Measurements from ENCODE around the gene SGIP1.
A peak's percentile ranks its signal among the peaks of the same experiment; 100 is the strongest.
"Not testable (repeated sequence)": the region's sequence is repeated elsewhere in the genome, so short reads cannot be mapped to it uniquely, and the experiment has no call there.

SGIP1 gene

DNA sequence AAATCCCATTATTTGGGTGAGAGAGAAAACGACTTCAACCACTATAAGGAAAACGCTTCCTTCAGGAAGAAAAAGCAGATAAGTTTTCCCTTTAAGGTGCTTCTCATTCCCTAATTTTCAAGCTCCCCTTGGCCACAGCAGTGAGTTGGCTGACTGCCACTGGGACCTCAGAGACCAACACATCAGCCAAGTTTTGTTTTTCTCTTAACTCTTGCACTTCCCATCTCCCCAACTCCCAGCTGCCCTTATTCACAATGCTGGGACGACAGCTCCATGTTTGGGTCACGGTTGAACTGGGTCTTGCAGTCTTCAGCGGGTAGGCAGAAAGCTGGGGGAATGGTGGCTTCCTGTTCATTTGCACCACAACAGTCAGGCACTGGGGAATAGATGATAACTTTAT is 18.9 kb downstream of the SGIP1 start:
- DNase-seq: peak in 5 of 56 donors; percentile 8 to 20 (median 17)

DNA sequence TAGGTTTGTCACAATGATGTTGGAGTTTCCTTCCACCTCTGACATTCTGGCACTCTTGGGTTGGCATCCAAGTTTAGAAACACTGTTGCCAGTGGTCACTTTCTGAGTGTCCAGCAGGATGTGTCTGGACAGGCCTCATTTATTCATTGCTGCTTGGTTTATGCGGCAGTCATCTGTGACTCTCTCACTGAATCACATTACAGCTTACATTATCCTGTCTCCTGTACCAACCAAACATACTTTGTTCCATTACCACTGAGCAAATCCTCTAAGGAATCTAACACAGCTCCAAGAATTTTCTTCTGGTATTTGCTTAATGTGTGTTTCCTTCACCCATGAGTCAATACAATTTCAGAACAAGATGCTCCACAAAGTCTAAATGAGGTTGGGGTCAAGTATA is 19.9 kb downstream of the SGIP1 start:
- no peak for DNase-seq

- DNase-seq: peak in 28 of 56 donors; percentile 12 to 71 (median 32)
Observed at GRCh38 chr1:66556161-66556611, 22.2 kb downstream of the SGIP1 start.

GRCh38 chr1:66557157-66557556 is 23.2 kb downstream of the SGIP1 start:
- DNase-seq: no peak

GRCh38 chr1:66559517-66559916 is 25.6 kb downstream of the SGIP1 start:
- no peak for DNase-seq

DNA sequence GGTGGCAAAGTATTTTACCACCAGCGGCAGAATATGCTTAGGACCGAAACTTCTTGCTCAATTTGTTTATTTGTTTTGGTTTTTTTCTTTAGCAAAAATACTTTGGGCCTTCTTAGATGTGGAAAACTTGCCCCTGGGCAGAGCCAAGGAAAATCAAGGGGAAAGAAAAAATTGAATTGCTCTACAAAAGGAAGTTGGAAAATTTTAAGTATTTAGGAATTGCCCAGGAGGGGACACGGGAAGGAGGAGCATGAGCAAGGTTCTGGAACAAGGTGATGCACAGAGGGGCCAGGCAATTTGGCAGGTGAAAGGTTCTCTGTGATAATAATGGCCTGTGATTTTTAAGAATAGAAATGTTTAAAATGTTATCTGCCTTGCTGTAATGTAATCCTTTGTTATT is 28.6 kb downstream of the SGIP1 start:
- no peak for DNase-seq

GRCh38 chr1:66563094-66563800 is 29.3 kb downstream of the SGIP1 start:
- no peak for DNase-seq

DNA sequence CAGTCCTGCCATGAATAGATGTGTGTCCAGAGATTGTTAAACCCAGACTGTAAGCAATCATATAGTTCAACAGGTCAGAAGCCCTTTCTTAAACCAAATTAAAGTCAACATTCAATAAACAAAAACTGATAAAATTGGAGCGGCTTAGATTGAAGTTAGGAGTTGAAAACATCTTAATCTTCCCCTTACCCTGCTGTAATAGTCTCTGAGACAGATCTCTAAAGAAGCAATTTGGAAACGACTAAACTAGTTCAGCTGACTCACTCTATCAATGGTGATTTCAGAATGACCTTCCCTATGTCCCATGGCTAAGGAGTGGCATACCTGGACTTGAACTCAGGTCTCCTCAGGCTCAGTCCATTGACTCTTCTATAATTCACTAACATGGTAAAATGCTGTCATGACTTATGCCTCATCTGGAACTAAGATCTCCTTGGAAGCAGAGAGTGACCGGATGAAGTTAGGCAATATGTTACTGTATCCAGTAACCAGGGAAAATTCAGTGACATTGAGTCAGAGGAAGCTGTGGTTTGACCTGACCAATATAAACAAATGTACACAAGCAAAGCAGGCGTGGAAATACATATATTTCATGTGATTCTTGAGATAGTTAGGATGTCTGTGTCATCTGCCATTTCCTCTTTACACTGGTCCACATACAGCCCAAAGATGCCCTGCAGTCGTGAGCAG is 30.1 kb downstream of the SGIP1 start:
- no peak for DNase-seq

GRCh38 chr1:66570196-66570595 is 36.2 kb downstream of the SGIP1 start:
- DNase-seq: no peak

DNA sequence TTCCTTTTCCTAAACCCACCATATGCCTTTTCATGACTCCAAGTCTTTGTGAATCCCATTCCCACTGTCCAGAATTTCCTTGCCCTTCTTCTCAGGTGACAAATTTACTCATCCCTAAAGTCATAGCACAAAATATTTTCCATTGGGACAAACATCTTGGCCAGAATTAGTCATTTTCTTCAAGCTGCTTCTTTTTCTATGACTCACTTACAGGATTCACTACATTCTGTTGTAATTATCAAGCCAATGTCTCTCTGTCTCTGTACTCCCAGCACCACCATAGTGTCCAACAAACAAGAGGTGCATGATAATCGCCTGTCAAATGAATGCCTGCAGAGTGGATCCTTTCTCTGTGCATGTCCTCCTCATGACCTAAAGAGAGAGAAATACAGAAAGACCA is 37.8 kb downstream of the SGIP1 start:
- no peak for DNase-seq

DNA sequence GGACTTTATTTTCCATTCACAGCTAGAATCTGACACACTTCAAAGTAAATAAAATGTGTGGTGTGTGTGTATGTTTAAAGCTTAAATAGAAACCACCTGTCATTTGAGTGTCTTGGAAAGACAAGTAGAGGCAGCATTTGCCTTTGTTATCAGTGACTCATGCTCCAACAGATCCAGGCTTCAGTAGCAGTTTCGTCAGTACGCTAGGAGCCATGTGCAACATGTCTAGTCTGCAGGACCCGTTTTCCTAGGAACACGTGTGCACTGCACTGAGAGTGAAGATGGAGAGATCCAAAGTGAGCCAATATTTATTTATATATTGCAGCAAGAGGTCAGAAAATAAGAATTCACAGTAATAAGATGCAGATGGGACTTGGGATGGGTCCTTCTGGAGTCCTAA is 41.8 kb downstream of the SGIP1 start:
- DNase-seq: peak in 6 of 56 donors; percentile 19 to 48 (median 35)

DNA sequence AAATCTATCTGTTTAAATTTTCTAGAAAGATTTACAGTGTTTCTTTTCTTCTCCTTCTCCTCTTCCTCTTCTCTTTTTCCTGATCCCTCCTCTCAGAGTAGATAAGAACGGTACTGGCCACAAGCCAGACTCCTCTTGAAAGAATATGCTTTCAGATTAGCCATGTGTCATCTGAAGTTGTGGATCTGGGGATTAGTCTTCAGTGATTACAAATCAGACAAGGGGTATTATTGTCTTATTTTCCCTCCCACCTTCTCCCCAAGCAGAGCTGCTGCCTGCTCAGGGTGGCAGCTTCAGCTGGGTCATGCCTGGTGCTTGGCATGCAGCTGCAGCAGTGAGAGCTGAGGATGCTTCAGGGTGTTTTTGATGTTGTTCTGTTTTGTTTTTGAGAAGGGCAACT is 42.7 kb downstream of the SGIP1 start:
- DNase-seq: peak in 4 of 56 donors; percentile 7 to 22 (median 14)

DNA sequence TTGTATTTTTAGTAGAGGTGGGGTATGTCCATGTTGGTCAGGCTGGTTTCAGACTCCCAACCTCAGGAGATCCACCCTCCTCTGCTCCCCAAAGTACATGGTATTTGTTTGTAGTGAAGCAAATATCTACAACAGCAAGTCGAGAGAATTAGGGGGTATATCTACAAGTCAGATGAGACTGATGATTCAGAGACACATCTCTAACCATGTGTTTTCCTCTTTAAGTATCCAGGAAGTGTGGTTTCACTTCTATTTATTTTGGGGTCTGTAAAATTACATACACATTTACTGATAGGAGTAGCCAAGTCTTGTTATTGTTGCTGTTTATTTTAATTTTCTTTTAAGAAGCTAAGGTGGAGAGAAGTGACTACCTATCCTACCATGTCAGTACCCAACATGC is 44.9 kb downstream of the SGIP1 start:
- no peak for DNase-seq

- DNase-seq: no peak
Observed at GRCh38 chr1:66580081-66580480, 46.1 kb downstream of the SGIP1 start.

DNA sequence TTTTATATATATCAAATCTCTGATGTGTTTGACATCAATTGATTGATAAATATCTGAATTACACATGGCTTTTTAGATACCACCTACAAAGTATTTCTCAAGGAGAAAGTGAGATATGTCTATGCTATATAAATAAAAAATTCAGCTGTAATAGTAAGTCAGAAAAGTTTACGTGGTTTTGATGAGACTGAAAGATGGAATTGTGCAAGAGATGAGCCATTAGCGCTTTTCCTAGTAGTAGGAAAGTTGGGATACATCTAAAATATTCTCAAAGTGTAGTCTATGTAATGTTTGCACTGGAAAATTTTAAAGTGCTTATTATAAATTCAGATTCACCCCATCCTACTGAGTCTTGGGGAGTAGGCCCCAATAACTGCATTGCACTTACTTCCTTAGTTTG is 49.1 kb downstream of the SGIP1 start:
- DNase-seq: no peak

DNA sequence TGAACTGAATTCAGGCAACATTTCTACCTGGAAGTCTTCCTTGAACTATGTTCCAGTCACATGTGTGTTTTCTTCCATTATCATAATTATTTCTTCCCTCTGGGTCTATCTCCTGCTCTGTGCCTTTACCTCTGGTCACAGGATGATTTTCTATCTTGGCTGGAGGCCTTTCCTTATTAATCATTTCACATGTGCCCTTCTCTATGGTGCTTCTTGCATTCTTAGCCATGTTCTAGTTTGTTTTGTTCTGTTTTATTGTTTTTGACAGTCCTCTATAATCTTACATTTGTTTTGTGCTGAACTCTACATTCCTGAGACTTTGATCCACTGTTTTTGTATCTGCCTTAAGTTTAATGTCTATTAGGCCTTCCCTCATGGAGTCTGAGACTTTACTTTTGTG is 51.0 kb downstream of the SGIP1 start:
- DNase-seq: no peak

- DNase-seq: no peak
Observed at GRCh38 chr1:66589326-66589725, 55.4 kb downstream of the SGIP1 start.

DNA sequence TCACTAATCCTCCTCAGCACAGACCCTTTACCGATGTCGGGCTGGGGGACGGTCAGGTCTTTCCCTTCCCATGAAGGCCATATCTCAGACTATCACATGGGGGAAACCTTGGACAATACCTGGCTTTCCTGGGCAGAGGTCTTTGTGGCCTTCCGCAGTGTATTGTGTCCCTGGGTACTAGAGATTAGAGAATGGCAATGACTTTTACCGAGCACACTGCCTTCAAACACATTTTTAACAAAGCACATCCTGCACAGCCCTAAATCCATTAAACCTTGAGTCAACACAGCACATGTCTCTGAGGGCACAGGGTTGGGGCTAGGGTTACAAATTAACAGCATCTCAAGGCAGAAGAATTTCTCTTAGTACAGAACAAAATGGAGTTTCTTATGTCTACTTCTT is 58.2 kb downstream of the SGIP1 start:
- DNase-seq: not testable (repeated sequence)

- DNase-seq: no peak
Observed at GRCh38 chr1:66596191-66596590, 62.2 kb downstream of the SGIP1 start.

DNA sequence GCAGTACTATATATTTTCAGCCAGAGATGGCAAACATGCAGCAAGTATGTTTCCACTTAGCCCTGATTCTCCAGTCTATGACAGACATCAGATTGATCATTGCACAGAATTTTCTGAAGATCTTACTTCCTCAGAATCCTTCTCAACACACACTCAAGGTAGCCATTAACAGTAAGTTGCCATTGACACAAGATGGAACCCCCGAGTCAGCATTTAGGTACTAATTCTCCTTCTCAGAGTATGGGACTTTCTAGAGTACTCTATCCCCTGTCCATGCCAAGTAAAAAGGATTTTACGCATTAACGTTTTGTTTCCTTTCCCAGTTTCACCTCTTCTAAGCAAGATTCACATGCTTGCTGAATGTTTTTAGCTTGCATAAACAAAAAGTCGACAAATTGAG is 63.5 kb downstream of the SGIP1 start:
- no peak for DNase-seq

DNA sequence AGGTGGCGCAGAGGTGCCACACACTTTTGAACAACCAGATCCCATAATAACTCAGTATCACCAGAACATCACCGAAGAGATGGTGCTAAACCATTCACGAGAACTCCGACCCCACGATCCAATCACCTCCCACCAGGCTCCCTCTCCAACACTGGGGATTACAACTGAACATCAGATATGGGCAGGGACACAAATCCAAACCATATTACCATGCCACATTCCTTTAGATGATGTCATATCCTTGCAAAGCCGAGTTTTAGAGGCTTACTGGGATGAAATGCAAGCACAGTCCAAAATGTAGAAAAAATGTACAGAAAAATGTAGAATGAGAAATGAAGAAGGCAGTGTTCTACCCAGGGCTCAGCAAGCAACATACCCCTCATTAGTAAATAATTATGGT is 64.7 kb downstream of the SGIP1 start:
- no peak for DNase-seq

DNA sequence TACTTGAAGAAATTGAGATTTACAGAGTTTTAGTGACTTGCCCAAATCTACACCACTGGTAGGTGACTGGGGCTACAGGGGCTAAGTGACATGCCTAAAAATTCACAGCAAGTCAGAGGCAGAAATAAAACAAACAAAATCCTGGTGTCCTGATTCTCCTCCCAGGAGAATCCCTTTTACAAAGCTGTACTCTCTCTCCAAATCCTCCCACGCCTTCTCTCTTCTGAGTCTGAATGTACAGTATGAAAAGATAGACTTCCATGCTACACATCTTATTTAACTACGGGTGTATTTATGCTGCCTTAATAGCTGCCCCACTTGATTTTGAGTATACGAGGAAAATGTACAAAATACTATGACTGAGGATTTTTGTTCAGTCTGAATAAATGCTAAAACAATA is 65.4 kb downstream of the SGIP1 start:
- no peak for DNase-seq
